Neutrophil (primary cell): ENCODE data around the gene CXorf58.

Source experiments
- H3K27ac ChIP-seq: fragments of 200-600 bp; sonication (generic); 2 replicates; pipeline ENCODE4 v1.5.1; 2016; ENCODE audit warnings: mild to moderate bottlenecking, moderate library complexity
- H3K27me3 ChIP-seq: fragments of 200-600 bp; sonication (generic); 2 replicates; pipeline ENCODE4 v1.6.0; 2016; ENCODE audit warnings: mild to moderate bottlenecking
- H3K36me3 ChIP-seq: fragments of 200-600 bp; sonication (generic); 2 replicates; pipeline ENCODE4 v1.5.1; 2017
- H3K4me1 ChIP-seq, 2 experiments: fragments of 200-600 bp in 1 of 2; sonication (generic) in 1 of 2; 1 replicate in 1 of 2; 2 replicates in 1 of 2; pipeline versions ENCODE4 v1.5.1 to v1.6.1; 2013 to 2016; ENCODE audit warnings: low read depth in 1 of 2, low read length in 1 of 2, mild to moderate bottlenecking in 1 of 2, moderate library complexity in 1 of 2; ENCODE audit not compliant: control insufficient read depth in 1 of 2, insufficient read depth in 1 of 2
- H3K4me3 ChIP-seq, 2 experiments: fragments of 200-600 bp in 1 of 2; sonication (generic) in 1 of 2; 1 replicate in 1 of 2; 2 replicates in 1 of 2; pipeline ENCODE4 v1.5.1; 2013 to 2016; ENCODE audit warnings: low read depth in 1 of 2, low read length in 1 of 2, mild to moderate bottlenecking in 1 of 2, moderate library complexity in 1 of 2
- H3K9me3 ChIP-seq: fragments of 200-600 bp; sonication (generic); 2 replicates; pipeline ENCODE4 v1.5.1; 2016
- TF ChIP-seq, protein P1 (sequence below): fragments of 200-600 bp; sonication (generic); IDR thresholded peaks from 2 replicates; pipeline ENCODE4 v1.5.1; 2016; ENCODE audit warnings: antibody characterized with exemption

CXorf58 gene

DNA sequence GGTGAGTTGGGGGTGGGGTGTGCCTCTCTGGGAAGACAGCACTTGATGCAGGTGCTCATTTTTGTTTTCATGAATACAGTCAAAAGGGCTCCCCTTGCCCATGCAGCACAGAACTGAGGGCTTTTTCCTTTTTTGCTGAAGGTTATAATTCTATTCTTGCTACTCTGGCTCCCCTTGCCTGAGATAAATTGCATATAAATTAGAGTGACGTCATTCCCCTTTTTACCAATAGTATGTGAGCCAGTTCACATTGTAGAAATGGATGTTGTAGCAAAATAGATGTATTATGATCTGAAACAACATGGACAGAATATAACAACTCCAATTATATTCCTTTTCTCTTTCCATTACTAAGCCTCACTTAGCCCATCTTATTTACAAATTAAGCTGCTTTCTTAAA is 28.4 kb downstream of the CXorf58 start:
- Histone ChIP-seq H3K4me1 (no peaks in the 10 kb centered on the region), H3K9me3 (no peaks in the 10 kb centered on the region), H3K27me3 (no peaks in the 10 kb centered on the region), H3K27ac (no peak overlapping the region), H3K36me3 (no peaks in the 10 kb centered on the region), H3K4me3 (no peak overlapping the region)
- TF ChIP-seq, protein P1, sequence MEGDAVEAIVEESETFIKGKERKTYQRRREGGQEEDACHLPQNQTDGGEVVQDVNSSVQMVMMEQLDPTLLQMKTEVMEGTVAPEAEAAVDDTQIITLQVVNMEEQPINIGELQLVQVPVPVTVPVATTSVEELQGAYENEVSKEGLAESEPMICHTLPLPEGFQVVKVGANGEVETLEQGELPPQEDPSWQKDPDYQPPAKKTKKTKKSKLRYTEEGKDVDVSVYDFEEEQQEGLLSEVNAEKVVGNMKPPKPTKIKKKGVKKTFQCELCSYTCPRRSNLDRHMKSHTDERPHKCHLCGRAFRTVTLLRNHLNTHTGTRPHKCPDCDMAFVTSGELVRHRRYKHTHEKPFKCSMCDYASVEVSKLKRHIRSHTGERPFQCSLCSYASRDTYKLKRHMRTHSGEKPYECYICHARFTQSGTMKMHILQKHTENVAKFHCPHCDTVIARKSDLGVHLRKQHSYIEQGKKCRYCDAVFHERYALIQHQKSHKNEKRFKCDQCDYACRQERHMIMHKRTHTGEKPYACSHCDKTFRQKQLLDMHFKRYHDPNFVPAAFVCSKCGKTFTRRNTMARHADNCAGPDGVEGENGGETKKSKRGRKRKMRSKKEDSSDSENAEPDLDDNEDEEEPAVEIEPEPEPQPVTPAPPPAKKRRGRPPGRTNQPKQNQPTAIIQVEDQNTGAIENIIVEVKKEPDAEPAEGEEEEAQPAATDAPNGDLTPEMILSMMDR: no peak

DNA sequence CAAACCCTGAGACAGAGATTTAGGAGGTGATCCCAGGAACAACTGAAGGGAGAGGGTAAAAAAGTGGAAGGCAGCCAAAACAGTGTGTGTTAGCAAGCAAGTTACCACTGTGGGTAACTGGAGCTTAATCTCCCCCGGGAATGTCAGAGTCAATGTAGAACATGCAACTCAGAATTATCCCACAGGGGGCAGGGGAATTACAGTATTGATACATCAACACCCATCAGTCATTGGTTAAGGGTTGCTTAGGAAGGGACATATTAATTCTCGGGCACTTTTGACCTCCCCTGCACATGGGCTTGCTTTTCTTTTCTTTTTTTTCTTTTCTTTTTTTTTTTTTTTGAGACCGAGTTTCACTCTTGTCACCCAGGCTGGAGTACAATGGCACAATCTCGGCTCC is 29.3 kb downstream of the CXorf58 start:
- no peak overlapping the region for H3K27ac ChIP-seq
- TF ChIP-seq, protein P1: no peak
- no peak overlapping the region for H3K4me3 ChIP-seq
- no peaks in the 10 kb centered on the region for H3K9me3 ChIP-seq
- H3K4me1 ChIP-seq: no peaks in the 10 kb centered on the region
- no peaks in the 10 kb centered on the region for H3K36me3 ChIP-seq
- H3K27me3 ChIP-seq: no peaks in the 10 kb centered on the region

DNA sequence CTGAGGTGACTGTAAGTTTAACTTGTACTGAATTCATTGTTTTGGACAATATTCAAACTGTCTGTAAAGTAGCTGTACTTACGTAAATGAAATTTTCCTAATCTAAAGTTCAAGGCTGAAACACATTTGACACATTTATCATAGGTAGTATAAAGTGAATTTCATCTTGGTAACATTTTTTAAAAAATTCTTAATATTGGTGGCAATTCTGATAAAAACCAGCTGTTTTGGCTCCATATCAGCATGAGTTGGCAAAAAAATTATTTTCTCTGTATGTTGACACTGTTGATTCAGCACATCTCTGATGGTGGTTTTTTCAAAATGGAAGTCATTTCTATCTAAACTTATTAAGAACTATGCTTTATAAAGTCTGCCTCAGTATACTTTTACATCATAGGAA is 30.9 kb downstream of the CXorf58 start:
- Histone ChIP-seq H3K27ac (no peak overlapping the region), H3K9me3 (no peaks in the 10 kb centered on the region), H3K27me3 (no peaks in the 10 kb centered on the region), H3K4me3 (no peak overlapping the region), H3K36me3 (no peaks in the 10 kb centered on the region), H3K4me1 (no peaks in the 10 kb centered on the region)
- TF ChIP-seq, protein P1: no peak

DNA sequence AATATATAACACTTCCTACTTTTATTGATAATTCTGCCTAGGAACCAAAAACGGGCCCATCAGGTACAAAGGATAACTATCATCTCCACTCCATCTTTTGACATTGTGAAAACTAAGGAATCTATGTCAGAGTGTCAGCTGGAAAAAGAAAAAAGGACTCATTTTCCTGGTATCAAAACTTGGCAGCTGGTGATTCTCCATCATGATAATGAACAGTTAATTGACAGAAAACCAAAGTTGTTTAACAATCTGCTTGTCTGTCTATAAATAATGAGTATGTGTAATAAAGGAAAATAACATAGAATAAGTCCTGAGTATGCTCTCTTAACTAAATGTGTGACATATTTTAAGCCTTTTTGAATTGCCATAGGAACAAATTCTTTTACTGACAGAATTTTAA is 31.4 kb downstream of the CXorf58 start:
- Histone ChIP-seq H3K9me3 (no peaks in the 10 kb centered on the region), H3K36me3 (no peaks in the 10 kb centered on the region), H3K4me3 (no peak overlapping the region), H3K27me3 (no peaks in the 10 kb centered on the region), H3K4me1 (no peaks in the 10 kb centered on the region), H3K27ac (no peak overlapping the region)
- TF ChIP-seq, protein P1: no peak

DNA sequence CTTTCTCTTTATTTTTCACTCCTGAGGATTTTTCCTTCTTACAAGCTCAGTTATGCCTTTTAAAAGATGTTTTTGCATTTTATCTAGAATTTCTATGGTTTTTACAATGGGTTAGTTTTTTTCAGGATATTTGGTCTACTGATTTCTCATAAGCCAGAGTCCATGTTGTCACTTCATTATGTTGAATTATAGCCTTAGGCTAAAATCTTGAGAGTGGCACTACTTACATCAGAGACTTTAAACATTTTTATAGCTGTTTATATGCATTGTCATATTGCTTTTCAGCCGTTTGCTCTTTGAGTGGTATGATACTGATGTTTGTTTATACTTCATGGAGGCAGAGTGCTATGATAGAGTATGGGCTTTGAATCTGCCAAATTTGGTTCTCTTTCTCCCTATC is 36.4 kb downstream of the CXorf58 start:
- TF ChIP-seq, protein P1: no peak
- Histone ChIP-seq H3K4me1 (no peaks in the 10 kb centered on the region), H3K9me3 (no peaks in the 10 kb centered on the region), H3K27ac (no peak overlapping the region), H3K36me3 (no peaks in the 10 kb centered on the region), H3K27me3 (no peaks in the 10 kb centered on the region), H3K4me3 (no peak overlapping the region)

DNA sequence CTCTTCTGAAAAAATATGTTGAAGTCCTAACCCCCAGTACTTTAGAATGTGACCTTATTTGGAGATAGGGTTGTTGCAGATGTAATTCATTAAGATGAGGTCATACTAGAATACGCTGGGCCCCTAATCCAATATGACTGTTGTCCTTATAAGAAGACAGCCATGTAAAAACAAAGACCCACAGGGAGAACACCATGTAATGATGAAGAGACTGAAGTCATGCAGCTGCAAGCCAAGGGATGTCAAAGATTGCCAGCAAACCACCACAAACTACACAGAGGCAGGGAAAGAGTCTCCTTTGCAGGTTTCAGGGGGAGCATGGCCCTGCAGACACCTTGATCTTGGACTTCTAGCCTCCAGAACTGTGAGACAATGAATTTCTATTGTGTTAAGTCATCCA is 37.4 kb downstream of the CXorf58 start:
- Histone ChIP-seq H3K4me1 (no peaks in the 10 kb centered on the region), H3K36me3 (no peaks in the 10 kb centered on the region), H3K4me3 (no peak overlapping the region), H3K9me3 (no peaks in the 10 kb centered on the region), H3K27ac (no peak overlapping the region), H3K27me3 (no peaks in the 10 kb centered on the region)
- TF ChIP-seq, protein P1: no peak
